Esophagus mucosa (tissue), 1 donor: ENCODE measurements around the gene HOXC4. TPM values are rescaled to one million over a fixed set of nuclear protein-coding genes. Genes with fewer than 3 reads are reported as not detected.

ENCODE experiments used
- ATAC-seq: fragments of 200-7000 bp; cut with Tn5 transposase; one replicate; pipeline ENCODE4 v1.9.1; 2020
- total RNA-seq: library from RNA; stranded (reverse); gene quantifications from one replicate; pipeline ENCODE4 v1.2.4, GENCODE V29; 2023
- donor health status: DM: yes; HTN: yes; CAD: no.

The HOXC4 gene
- total RNA-seq, 1 donor from 2014 or later, result 5.1 TPM

GRCh38 chr12:54029529-54030441, 23.9 kb upstream of the HOXC4 start:
- no peak for ATAC-seq

GRCh38 chr12:54030442-54030801, 23.2 kb upstream of the HOXC4 start:
- no peak for ATAC-seq

GRCh38 chr12:54030889-54031471, 22.7 kb upstream of the HOXC4 start:
- no peak for ATAC-seq

- ATAC-seq, result no peak
Observed at GRCh38 chr12:54031480-54031879, 22.2 kb upstream of the HOXC4 start.

DNA sequence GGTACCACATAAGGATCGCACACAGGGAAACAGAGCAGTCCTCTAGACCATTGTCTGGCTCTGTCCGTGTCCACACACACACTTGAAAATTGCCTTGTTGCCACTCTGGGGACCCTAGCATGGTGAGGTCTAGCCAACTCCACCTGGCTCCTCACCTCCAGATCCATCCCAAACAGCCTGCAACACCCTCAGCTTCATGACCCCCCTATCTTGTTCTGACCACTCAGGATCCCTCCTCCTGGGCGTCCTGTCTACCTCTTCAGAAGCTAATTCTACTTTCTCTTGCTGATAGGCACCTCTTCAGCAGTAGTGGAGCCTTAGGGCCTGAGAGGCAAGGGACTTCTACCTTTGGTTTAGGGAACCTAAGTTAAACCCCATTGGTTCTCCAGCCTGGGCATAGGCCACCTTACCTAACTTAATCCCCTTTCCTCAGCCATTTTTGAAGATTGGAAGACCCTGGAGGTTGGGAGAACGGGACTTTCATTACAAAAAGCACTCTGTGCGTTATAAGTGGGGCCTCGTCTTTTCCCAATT, 21.5 kb upstream of the HOXC4 start:
- no peak for ATAC-seq

DNA sequence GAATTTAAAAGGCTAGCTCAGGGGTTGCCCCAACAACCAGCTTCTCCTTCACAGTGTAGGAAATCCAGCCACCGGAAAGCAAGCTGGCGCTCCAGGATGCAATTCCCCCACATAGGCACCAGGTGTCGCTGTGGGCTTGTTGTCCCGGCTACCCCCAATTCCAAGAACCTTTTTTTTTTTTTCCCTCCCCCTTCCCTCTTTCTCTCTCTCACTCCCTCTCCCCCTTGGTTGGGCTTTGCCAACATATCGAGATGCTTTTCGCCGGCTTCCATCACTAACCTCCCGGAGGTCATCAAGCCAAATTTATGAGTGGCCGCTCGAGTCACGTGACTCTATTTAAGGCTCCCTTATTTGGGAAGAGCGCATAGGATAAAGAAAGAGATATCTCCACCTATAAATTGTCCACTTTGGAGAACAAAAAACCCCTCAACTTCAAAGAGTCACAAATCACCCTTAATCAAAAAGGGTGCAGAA, 21.0 kb upstream of the HOXC4 start, which contains the start of gene HOXC5:
TSS of gene HOXC5 (plus strand) at position 424 of the 474 bp plus-strand sequence. CDS start 73 bp downstream, outside the sequence.
- ATAC-seq, result peak; percentile 42

DNA sequence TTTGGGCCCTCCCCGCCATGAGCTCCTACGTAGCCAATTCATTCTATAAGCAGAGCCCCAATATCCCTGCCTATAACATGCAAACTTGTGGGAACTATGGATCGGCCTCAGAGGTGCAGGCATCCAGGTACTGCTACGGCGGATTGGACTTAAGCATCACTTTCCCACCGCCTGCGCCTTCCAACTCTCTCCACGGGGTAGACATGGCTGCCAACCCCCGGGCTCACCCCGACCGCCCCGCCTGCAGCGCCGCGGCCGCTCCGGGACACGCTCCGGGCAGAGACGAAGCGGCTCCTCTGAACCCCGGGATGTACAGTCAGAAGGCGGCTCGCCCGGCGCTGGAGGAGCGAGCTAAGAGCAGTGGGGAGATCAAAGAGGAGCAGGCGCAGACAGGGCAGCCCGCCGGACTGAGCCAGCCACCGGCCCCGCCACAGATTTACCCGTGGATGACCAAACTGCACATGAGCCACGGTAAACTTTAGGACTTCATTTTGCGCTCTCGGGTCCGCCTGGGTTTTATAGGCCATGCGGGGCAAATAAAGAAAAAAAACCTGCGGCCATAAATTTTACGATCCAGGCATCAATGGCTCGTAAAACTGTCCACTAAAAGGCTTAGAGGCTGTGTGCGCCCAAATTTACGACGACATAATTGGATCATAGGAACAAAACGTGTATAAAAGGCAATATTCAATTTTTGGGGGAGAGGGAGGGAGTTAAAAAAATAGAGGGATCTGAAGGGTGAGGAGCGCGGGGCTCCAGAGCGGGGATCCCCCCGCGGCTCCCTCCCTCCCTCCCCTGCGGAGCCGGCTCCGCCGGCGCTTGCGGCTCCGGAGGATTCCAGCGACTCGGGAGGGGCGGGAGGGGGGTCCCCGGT, 20.3 kb upstream of the HOXC4 start:
- ATAC-seq, result peak; percentile 10

DNA sequence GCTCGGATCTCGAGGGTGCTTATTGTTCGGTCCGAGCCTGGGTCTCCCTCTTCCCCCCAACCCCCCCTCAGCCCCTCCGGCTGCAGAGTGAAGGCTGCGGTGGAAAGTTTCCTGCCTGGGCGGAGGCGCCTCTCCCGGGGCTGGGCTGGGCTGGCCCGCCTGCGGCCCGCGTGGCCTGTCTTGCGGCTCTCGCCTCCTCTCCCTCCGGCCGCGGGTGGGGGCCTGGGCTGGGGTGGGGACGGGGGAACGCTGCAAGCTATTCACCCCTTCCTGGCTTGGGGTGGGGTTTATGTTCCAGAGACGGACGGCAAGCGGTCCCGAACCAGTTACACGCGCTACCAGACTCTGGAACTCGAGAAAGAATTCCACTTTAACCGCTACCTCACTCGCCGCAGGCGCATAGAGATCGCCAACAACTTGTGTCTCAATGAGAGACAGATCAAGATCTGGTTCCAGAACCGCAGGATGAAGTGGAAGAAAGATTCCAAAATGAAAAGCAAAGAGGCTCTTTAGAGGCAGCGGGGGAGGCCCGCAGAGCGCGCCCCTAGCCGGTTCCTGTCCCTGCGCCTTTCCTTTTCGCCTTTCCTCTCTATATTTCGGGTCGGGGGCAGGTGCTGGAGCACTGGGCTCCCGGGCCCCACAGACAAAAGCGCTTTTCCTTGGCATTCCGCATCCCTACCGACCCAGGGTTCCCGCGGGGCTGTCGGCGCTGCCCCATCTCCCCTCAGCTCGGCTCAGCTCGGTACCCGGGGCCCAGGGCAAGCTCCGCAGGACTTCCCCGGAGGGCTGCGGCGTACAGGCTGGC, 19.5 kb upstream of the HOXC4 start:
- ATAC-seq, result no peak

GRCh38 chr12:54034785-54035310, 18.8 kb upstream of the HOXC4 start:
- no peak for ATAC-seq

- ATAC-seq, result no peak
Observed at GRCh38 chr12:54035568-54036264, 17.9 kb upstream of the HOXC4 start.

GRCh38 chr12:54036620-54037359, 16.8 kb upstream of the HOXC4 start:
- ATAC-seq, result peak; percentile 83

- ATAC-seq, result no peak
Observed at GRCh38 chr12:54037360-54038283, 16.0 kb upstream of the HOXC4 start.

- no peak for ATAC-seq
Observed at GRCh38 chr12:54038284-54038870, 15.3 kb upstream of the HOXC4 start.

DNA sequence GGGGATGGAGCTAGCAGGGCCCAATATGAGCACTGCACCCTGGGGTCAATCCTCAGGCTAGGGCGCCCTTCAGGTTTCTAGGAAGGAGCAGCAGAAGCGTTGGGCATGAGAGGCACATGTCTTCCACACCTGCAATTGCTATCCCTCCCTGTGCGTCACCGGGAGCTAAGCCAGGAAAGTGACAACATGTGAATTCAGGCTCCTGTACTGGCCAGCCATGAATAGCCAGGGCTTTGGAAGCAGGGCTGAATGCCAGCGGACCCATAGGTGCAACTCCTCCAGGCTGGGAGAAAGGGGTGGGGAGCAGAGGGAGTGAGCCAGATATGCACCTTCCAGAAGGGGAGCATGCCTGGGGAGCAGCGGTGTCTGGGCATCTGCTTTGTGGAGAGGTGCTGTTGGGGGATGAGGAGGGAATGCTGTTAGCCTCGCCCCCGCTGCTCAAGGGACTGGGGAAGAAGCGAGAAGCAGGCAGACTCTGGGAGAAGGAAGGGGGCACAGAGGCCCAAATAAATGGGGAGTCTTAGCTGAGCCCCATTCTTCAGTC, 14.7 kb upstream of the HOXC4 start:
- peak; percentile 75 for ATAC-seq

DNA sequence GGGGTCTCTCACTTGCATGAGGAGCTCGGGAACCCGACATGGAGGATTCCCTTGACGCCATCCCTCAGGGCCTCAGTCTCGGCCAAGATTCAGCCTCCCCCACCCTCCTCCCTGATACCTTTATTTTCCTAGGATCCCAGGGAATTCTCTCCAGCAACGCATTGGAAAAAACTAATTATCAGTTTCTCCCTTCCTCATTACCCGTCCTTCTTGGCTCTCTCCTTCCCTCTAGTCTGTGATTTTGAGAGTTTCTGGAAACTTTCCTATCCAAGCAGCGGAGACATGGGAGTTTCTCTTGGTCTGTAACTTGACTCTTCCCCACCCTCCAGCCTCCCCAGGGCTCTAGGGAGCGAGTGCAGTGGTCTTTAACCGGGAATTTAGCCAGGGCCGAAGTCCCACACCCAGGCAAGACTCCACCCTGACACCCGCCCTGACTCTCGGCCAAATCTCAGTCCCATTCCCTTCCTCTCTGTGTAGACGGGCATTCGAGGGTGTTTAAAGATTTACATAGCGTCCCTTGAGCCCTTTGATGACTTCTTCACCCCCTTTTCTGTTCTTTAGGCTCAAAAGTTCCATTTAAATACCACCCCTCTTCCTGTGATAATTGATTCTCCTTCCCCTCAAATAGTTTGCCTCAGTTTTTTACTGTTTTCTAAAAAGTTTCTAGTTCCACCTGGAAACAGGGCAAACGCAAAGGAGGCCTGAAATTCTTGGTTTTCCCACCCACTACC, 14.1 kb upstream of the HOXC4 start:
- ATAC-seq, result no peak

DNA sequence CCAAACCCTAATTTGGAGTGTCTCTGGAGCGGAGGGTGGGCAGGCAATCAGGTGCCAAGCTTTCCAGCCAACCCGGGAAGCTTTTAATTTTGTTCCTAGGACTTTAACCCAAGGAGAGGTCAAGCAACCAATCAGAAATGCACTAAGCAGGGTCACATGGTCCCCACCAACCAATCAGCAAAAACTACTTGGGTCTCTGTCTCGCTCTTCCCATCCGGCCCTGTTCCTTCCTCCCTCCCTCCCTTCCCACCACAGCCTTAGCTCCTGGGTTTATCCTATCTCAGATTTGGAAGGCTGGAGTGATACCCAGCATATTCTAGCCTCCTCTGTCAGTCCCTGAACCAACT, 13.5 kb upstream of the HOXC4 start:
- no peak for ATAC-seq

GRCh38 chr12:54040648-54041047, 13.0 kb upstream of the HOXC4 start:
- ATAC-seq, result no peak
